Mesenchymal stem cell (in vitro differentiated cells and primary cell): Measurements from ENCODE around the gene YIPF3.

Source experiments
- DNase-seq: peaks from one replicate; pipeline ENCODE4 v3.0.0-alpha.2; 2013
- H2AFZ ChIP-seq: one replicate; pipeline ENCODE4 v1.6.1; 2013; ENCODE audit warnings: low read depth, mild to moderate bottlenecking, control low read depth, inconsistent platforms, low read length, moderate library complexity
- H2AK5ac ChIP-seq: 2 replicates; pipeline ENCODE4 v1.6.1; 2013; ENCODE audit warnings: low read length, moderate library complexity, mild to moderate bottlenecking, inconsistent platforms; ENCODE audit not compliant: severe bottlenecking
- H2BK120ac ChIP-seq: one replicate; pipeline ENCODE4 v1.6.1; 2013; ENCODE audit warnings: low read depth, mild to moderate bottlenecking, inconsistent platforms, low read length, moderate library complexity
- H2BK12ac ChIP-seq, 2 experiments: one replicate each; pipeline ENCODE4 v1.6.1; 2013; ENCODE audit warnings: inconsistent platforms in 2 of 2, low read length in 2 of 2, mild to moderate bottlenecking in 2 of 2, moderate library complexity in 2 of 2, control low read depth in 1 of 2
- H2BK15ac ChIP-seq: one replicate; pipeline ENCODE4 v1.6.1; 2013; ENCODE audit warnings: mild to moderate bottlenecking, low read depth, inconsistent platforms; ENCODE audit not compliant: poor library complexity, severe bottlenecking
- H2BK5ac ChIP-seq: 2 replicates; pipeline ENCODE4 v1.6.1; 2013; ENCODE audit warnings: low read depth, mild to moderate bottlenecking, low read length, control low read depth, inconsistent platforms; ENCODE audit not compliant: poor library complexity, severe bottlenecking
- H3K14ac ChIP-seq, 2 experiments: one replicate each; pipeline ENCODE4 v1.6.1; 2013; ENCODE audit warnings: inconsistent platforms in 2 of 2, low read length in 2 of 2, control low read depth in 1 of 2, mild to moderate bottlenecking in 1 of 2, moderate library complexity in 1 of 2
- H3K18ac ChIP-seq, 2 experiments: one replicate each; pipeline ENCODE4 v1.6.1; 2013; ENCODE audit warnings: inconsistent platforms in 2 of 2, low read length in 2 of 2, control low read depth in 1 of 2, low read depth in 1 of 2, mild to moderate bottlenecking in 1 of 2
- H3K23ac ChIP-seq, 2 experiments: one replicate each; pipeline ENCODE4 v1.6.1; 2013; ENCODE audit warnings: inconsistent platforms in 2 of 2, low read length in 2 of 2, mild to moderate bottlenecking in 2 of 2, moderate library complexity in 2 of 2, control low read depth in 1 of 2
- H3K27ac ChIP-seq: 2 replicates; pipeline ENCODE4 v1.5.1; 2013; ENCODE audit warnings: mild to moderate bottlenecking, moderate library complexity, low read length, control low read depth, inconsistent platforms; ENCODE audit not compliant: poor library complexity, severe bottlenecking
- H3K27me3 ChIP-seq, 2 experiments: 2 replicates each; pipeline versions ENCODE4 v1.6.1 to v1.7.0; 2013; ENCODE audit warnings: low read length in 2 of 2, mild to moderate bottlenecking in 2 of 2, moderate library complexity in 2 of 2, control low read depth in 1 of 2, inconsistent platforms in 1 of 2; ENCODE audit not compliant: control insufficient read depth in 1 of 2, insufficient read depth in 1 of 2
- H3K36me3 ChIP-seq, 2 experiments: 2 replicates each; pipeline versions ENCODE4 v1.6.1 to v1.7.0; 2013; ENCODE audit warnings: low read length in 2 of 2, control low read depth in 1 of 2, inconsistent platforms in 1 of 2, low read depth in 1 of 2, mild to moderate bottlenecking in 1 of 2; ENCODE audit not compliant: insufficient read depth in 2 of 2, control insufficient read depth in 1 of 2
- H3K4ac ChIP-seq, 2 experiments: one replicate each; pipeline ENCODE4 v1.6.1; 2013; ENCODE audit warnings: inconsistent platforms in 2 of 2, low read length in 2 of 2, mild to moderate bottlenecking in 2 of 2, moderate library complexity in 2 of 2, control low read depth in 1 of 2, low read depth in 1 of 2
- H3K4me1 ChIP-seq: 2 replicates; pipeline ENCODE4 v1.6.1; 2013; ENCODE audit warnings: low read depth, low read length, control low read depth; ENCODE audit not compliant: control insufficient read depth, insufficient read depth
- H3K4me2 ChIP-seq: 2 replicates; pipeline ENCODE4 v1.6.1; 2013; ENCODE audit warnings: low read length, mild to moderate bottlenecking, inconsistent platforms; ENCODE audit not compliant: poor library complexity, severe bottlenecking
- H3K4me3 ChIP-seq, 2 experiments: 2 replicates each; pipeline versions ENCODE4 v1.5.1 to v1.7.0; 2013; ENCODE audit warnings: low read length in 2 of 2, mild to moderate bottlenecking in 2 of 2, control low read depth in 1 of 2, low read depth in 1 of 2; ENCODE audit not compliant: insufficient read depth in 1 of 2
- H3K79me1 ChIP-seq: replicated peaks from 2 replicates; pipeline ENCODE4 v1.6.1; 2013; ENCODE audit warnings: mild to moderate bottlenecking, control low read depth, low read length, inconsistent platforms; ENCODE audit not compliant: poor library complexity, severe bottlenecking
- H3K9ac ChIP-seq: 2 replicates; pipeline ENCODE4 v1.7.0; 2013; ENCODE audit warnings: mild to moderate bottlenecking, low read length, moderate library complexity
- H3K9me3 ChIP-seq: 2 replicates; pipeline ENCODE4 v1.7.0; 2013; ENCODE audit warnings: mild to moderate bottlenecking, low read length; ENCODE audit not compliant: control insufficient read depth
- H4K8ac ChIP-seq: one replicate; pipeline ENCODE4 v1.6.1; 2013; ENCODE audit warnings: inconsistent platforms, mild to moderate bottlenecking, low read length, moderate library complexity
- H4K91ac ChIP-seq: one replicate; pipeline ENCODE4 v1.6.1; 2013; ENCODE audit warnings: mild to moderate bottlenecking, low read length, inconsistent platforms
- WGBS: methylation state at CpG from one replicate; pipeline ENCODE4 v1.1.7; 2013; ENCODE audit warnings: mixed read lengths; 5-methylcytosine and 5-hydroxymethylcytosine counted together

The YIPF3 gene

DNA sequence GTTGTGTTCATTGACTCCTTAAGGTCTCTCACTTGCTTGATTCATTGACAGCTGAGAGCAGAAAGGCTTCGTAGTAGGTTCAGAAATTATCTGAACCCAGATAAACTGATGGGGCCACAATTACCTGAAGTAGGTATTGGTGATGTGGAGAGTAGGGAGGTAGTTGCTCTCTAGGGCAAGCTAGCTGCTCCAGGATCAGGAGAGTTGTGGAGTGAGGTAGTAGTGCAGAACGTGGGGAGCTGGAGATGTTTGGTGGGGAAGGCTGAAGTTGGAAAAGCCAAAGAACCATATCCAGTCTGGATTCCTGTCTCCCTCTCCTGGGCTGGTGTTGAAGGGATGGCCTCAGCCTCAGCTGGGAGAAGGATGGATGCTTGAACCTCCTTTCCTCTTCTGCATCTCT, 23.5 kb downstream of the YIPF3 start:
- Histone ChIP-seq H3K14ac (no peak overlapping the region), H3K9me3 (no peaks in the 10 kb centered on the region), H3K27ac (no peak overlapping the region), H3K18ac (no peak overlapping the region), H3K36me3 (peaks cover 9 to 30% of the 10 kb centered on the region in 2 experiments), H2BK120ac (no peak overlapping the region), H2AK5ac (no peak overlapping the region), H3K4me2 (no peak overlapping the region), H2BK15ac (no peak overlapping the region), H3K9ac (no peak overlapping the region), H4K91ac (no peak overlapping the region), H3K4ac (no peak overlapping the region), H3K79me1 (peaks cover 27% of the 10 kb centered on the region), H2BK12ac (no peak overlapping the region), H4K8ac (no peak overlapping the region), H3K27me3 (no peaks in the 10 kb centered on the region), H3K4me3 (no peak overlapping the region), H3K23ac (no peak overlapping the region), H2BK5ac (no peak overlapping the region), H2AFZ (no peak overlapping the region), H3K4me1 (peaks cover 36% of the 10 kb centered on the region)
- no peak for DNase-seq
- 66% methylated on average over 2 of the region's 2 CpGs for WGBS

DNA sequence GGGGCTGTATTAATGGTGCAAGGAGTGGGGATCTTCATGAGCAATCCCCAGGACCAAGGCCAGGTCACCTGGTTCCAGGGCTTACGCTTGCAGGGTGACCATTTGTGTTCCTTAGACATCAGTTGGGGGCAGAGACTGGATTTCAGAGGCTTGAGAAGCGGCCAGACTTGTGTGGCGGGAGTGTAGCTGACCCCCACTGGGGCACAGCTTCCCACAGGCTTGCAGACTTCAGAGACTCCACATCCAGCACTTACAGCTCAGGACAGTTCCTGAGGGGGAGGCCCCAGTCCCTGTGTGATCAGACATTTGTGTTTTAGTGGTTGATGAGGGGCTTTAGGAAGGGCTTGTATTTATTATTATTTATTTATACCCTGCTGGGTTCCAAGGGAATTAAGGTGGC, 24.1 kb downstream of the YIPF3 start:
- no peak overlapping the region for H2BK120ac ChIP-seq
- no peak overlapping the region for H3K4ac ChIP-seq
- H2AK5ac ChIP-seq: no peak overlapping the region
- H3K36me3 ChIP-seq: peaks cover 4 to 26% of the 10 kb centered on the region in 2 experiments
- peak overlapping the region in 1 of 2 experiments; percentile 15 for H3K4me3 ChIP-seq
- H3K23ac ChIP-seq: no peak overlapping the region
- 94% methylated on average over 3 of the region's 3 CpGs for WGBS
- no peak overlapping the region for H4K8ac ChIP-seq
- H3K27ac ChIP-seq: no peak overlapping the region
- no peak overlapping the region for H4K91ac ChIP-seq
- no peaks in the 10 kb centered on the region for H3K9me3 ChIP-seq
- H3K27me3 ChIP-seq: no peaks in the 10 kb centered on the region
- no peak overlapping the region for H3K9ac ChIP-seq
- no peak overlapping the region for H3K14ac ChIP-seq
- H3K18ac ChIP-seq: no peak overlapping the region
- no peak overlapping the region for H2BK12ac ChIP-seq
- H3K4me1 ChIP-seq: peaks cover 34% of the 10 kb centered on the region
- no peak for DNase-seq
- H2BK15ac ChIP-seq: no peak overlapping the region
- peaks cover 26% of the 10 kb centered on the region for H3K79me1 ChIP-seq
- H2AFZ ChIP-seq: no peak overlapping the region
- no peak overlapping the region for H2BK5ac ChIP-seq
- H3K4me2 ChIP-seq: no peak overlapping the region

- Histone ChIP-seq H2AFZ (no peak overlapping the region), H3K9me3 (no peaks in the 10 kb centered on the region), H3K36me3 (peaks cover 0 to 22% of the 10 kb centered on the region in 2 experiments), H3K4me2 (no peak overlapping the region), H3K9ac (peak overlapping the region; percentile 49), H2BK120ac (no peak overlapping the region), H4K8ac (no peak overlapping the region), H4K91ac (no peak overlapping the region), H3K18ac (no peak overlapping the region), H2BK15ac (no peak overlapping the region), H2BK12ac (no peak overlapping the region), H3K4me3 (peak overlapping the region in 1 of 2 experiments; percentile 46), H3K4ac (no peak overlapping the region), H3K79me1 (peaks cover 24% of the 10 kb centered on the region), H3K14ac (no peak overlapping the region), H2AK5ac (no peak overlapping the region), H3K23ac (no peak overlapping the region), H3K4me1 (peaks cover 31% of the 10 kb centered on the region), H2BK5ac (no peak overlapping the region), H3K27ac (no peak overlapping the region), H3K27me3 (no peaks in the 10 kb centered on the region)
- no peak for DNase-seq
- 89% methylated on average over 9 of the region's 10 CpGs for WGBS
These were observed 24.7 kb downstream of the YIPF3 start for GRCh38 chr6:43491750-43492661.

DNA sequence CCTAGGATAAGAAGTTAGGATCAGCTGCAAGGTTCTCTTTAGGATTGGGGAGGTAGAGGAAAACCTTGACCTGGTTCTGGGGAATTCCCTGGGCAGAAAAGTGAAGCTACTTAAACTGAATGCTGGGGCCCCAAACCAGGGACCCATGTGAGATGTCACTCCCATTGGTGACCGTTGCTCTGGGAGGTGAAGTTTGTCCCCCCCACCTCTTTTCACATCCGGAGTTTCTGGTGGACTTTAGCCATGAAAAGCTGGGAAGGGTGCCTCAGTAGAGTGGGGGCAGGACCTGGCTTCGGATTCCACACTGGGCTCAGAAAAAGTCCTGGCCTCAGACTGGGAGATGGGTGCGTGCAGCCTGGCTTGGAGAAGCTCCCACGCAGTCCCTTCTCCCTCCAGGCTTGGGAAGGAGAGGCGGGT, 26.2 kb downstream of the YIPF3 start:
- no peak overlapping the region for H3K23ac ChIP-seq
- no peak for DNase-seq
- H3K36me3 ChIP-seq: peaks cover 0 to 22% of the 10 kb centered on the region in 2 experiments
- H4K91ac ChIP-seq: no peak overlapping the region
- no peak overlapping the region for H3K9ac ChIP-seq
- H4K8ac ChIP-seq: no peak overlapping the region
- no peak overlapping the region for H2AK5ac ChIP-seq
- no peak overlapping the region for H2AFZ ChIP-seq
- H3K4me3 ChIP-seq: no peak overlapping the region
- H3K18ac ChIP-seq: no peak overlapping the region
- no peaks in the 10 kb centered on the region for H3K9me3 ChIP-seq
- H3K4ac ChIP-seq: no peak overlapping the region
- H2BK5ac ChIP-seq: no peak overlapping the region
- H3K27ac ChIP-seq: no peak overlapping the region
- no peak overlapping the region for H3K4me2 ChIP-seq
- H3K79me1 ChIP-seq: peaks cover 28% of the 10 kb centered on the region
- no peak overlapping the region for H2BK15ac ChIP-seq
- no peak overlapping the region for H2BK120ac ChIP-seq
- no peak overlapping the region for H3K14ac ChIP-seq
- no peak overlapping the region for H2BK12ac ChIP-seq
- WGBS: 89% methylated on average over 6 of the region's 6 CpGs
- peaks cover 16% of the 10 kb centered on the region for H3K4me1 ChIP-seq
- no peaks in the 10 kb centered on the region for H3K27me3 ChIP-seq
